ENCODE measurements around the gene SCTR. TPM values are rescaled to one million over a fixed set of nuclear protein-coding genes. Genes with fewer than 3 reads are reported as not detected.

The SCTR gene
- total RNA-seq, 1 experiment from 2014 or later = not detected

DNA sequence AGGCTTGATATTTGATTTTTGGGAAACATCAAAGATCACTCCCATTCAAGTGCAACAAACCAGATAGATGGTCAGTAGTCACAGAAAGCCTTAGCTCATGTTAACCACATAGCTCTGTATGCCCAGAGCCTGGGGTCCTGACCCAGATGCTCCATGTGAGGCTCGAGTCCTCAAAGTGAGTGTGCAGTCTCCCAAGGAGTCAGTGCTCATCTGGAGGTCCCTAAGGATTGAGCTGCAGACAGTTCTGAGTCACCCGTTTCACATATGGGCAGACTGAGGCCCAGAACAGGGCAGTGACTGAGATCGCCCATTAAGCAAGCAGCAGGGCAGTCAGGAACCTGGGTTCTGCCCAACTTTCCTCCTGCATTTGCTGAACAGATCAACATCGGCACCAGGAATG is 83.4 kb downstream of the SCTR start:
- DNase-seq (ENCODE audit: low read depth, low spot score) = no peak
- in situ Hi-C loops (cut with HindIII; ENCODE audit: low pct_unique_long_range_greater_than_20kb, low sequenced_read_pairs) = no loop called here

GRCh38 chr2:119440501-119440870 is 83.8 kb downstream of the SCTR start:
- DNase-seq (ENCODE audit: low read depth, low spot score) = no peak
- in situ Hi-C loops (cut with HindIII; ENCODE audit: low pct_unique_long_range_greater_than_20kb, low sequenced_read_pairs) = no loop called here

DNA sequence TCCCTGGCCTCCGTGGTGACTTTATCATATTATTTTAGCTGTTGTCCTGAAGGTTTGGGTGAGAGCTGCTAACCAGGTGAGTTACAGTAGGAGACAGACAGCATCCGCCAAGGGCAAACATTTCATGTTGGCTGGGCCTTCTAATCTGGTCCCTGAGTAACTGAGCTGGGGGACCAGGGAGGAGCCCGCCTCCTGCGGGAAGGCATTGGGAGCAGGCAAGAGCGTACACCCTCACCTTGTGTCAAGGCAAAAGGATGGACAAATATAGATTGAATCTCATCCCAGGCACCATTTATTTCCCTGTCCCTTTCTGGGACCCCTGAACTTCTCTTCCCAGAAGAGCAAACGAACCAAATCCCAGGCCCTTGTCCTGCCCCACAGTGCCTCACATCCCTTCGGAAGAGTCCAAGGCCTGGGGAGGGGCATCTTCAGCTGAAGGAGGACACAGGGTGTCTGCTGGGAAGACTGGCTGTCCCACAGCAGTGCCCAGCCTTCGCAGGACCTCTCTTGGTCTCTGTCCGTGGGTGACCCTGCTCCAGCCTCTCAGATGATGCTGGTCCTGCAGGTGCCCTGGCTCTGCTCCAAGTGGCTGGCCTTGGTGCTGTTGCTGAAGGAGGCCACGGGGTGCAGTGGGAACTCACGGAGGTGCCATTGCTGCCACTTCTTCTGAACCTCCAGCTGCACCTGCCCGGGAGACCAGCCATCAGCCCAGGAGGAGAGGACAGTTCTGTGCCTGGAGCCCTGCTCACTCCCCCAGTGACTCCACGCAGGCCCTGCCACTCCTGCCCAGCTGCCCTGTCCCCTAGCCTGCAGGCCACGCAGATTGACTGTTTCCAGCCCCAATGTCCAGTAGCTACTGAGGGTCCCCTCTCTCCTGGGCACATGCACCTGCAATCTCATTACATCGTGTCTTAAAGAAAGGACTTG is 84.4 kb downstream of the SCTR start:
- in situ Hi-C loops (cut with HindIII; ENCODE audit: low pct_unique_long_range_greater_than_20kb, low sequenced_read_pairs) = no loop called here
- no peak for DNase-seq (ENCODE audit: low read depth, low spot score)

GRCh38 chr2:119438726-119439284 is 85.5 kb downstream of the SCTR start:
- in situ Hi-C loops (cut with HindIII; ENCODE audit: low pct_unique_long_range_greater_than_20kb, low sequenced_read_pairs) = no loop called here
- no peak for DNase-seq (ENCODE audit: low read depth, low spot score)

GRCh38 chr2:119438128-119438656 is 86.1 kb downstream of the SCTR start:
- no peak for DNase-seq (ENCODE audit: low read depth, low spot score)
- in situ Hi-C loops (cut with HindIII; ENCODE audit: low pct_unique_long_range_greater_than_20kb, low sequenced_read_pairs) = no loop called here

GRCh38 chr2:119436993-119437772 is 87.1 kb downstream of the SCTR start:
- no peak for DNase-seq (ENCODE audit: low read depth, low spot score)
- in situ Hi-C loops (cut with HindIII; ENCODE audit: low pct_unique_long_range_greater_than_20kb, low sequenced_read_pairs) = no loop called here

GRCh38 chr2:119435953-119436297 is 88.4 kb downstream of the SCTR start:
- DNase-seq (ENCODE audit: low read depth, low spot score) = no peak
- in situ Hi-C loops (cut with HindIII; ENCODE audit: low pct_unique_long_range_greater_than_20kb, low sequenced_read_pairs) = no loop called here

GRCh38 chr2:119435081-119435952 is 89.0 kb downstream of the SCTR start:
- in situ Hi-C loops (cut with HindIII; ENCODE audit: low pct_unique_long_range_greater_than_20kb, low sequenced_read_pairs) = no loop called here
- DNase-seq (ENCODE audit: low read depth, low spot score) = no peak

DNA sequence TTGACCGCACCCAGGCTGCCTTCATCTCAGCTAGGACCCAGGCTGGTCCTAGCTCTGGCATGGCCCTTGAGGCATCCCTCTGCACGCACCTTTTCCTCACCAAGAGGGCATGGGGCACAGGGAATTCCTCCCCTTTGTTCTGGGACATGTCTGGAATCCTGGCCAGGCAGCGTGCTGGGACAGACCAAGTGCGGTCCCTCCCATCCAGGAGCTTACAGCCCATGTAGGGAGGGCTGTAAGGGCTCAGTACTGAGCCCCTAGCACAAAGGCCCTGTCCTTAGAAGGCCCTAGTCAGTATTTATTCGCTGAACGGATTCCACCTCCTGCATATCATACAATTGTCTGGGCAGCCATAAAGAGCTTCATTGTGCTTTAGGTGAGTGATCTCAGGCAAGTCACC is 89.6 kb downstream of the SCTR start:
- no peak for DNase-seq (ENCODE audit: low read depth, low spot score)
- in situ Hi-C loops (cut with HindIII; ENCODE audit: low pct_unique_long_range_greater_than_20kb, low sequenced_read_pairs) = no loop called here

GRCh38 chr2:119433636-119434327 is 90.5 kb downstream of the SCTR start:
- no peak for DNase-seq (ENCODE audit: low read depth, low spot score)
- in situ Hi-C loops (cut with HindIII; ENCODE audit: low pct_unique_long_range_greater_than_20kb, low sequenced_read_pairs) = no loop called here

- DNase-seq (ENCODE audit: low read depth, low spot score) = no peak
- in situ Hi-C loops (cut with HindIII; ENCODE audit: low pct_unique_long_range_greater_than_20kb, low sequenced_read_pairs) = no loop called here
These were observed 91.3 kb downstream of the SCTR start for GRCh38 chr2:119432851-119433522.

- in situ Hi-C loops (cut with HindIII; ENCODE audit: low pct_unique_long_range_greater_than_20kb, low sequenced_read_pairs) = no loop called here
These were observed 92.1 kb downstream of the SCTR start for GRCh38 chr2:119431976-119432850.

DNA sequence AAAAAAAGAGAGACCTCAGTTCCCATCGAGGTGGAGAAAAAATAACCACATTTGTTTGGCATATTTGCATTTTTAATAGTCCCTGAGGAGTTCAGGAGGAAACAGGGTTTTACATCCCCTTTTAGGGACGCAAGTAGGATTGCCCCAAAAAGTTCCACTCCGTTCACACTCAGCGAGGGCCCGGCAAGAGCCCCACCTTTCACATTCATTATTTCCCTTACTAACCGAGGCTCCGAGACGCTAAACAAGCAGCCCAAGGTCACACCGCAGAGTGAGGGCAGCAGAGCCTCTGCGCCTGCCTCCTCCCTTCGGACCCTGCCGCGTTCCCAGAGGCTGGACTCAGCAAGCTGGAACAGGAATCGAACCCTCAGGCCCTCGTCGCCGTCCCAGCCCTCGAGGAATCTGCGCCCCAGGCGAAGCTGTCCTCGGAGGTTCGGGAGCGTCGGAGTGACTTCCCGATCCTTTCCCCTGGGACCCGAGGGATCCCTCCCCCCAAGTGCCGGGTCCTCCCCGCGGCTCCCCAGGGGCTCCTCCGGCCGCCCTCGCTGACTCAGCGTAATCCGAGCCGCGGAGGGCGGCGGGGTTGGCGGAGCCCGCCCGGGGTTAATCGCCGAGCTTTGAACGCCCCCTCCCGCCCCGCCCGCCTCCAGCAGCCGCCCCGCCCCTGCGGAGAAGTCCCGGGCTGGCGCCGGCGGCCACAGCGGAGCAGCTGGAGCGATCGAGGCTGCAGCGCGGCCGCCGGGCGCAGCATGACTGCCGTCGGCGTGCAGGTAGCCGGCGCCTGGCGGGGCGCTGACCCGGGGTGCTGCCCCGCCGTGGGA is 92.9 kb downstream of the SCTR start, which contains the start of gene TMEM37:
Gene TMEM37, plus strand, starts transcription at position 700 of the 821 bp plus-strand sequence. Its CDS starts 50 bp downstream, at position 750.
- in situ Hi-C loops (cut with HindIII; ENCODE audit: low pct_unique_long_range_greater_than_20kb, low sequenced_read_pairs) = no loop called here
- DNase-seq (ENCODE audit: low read depth, low spot score) = no peak

More at GRCh38 chr2:119431976-119432850, 92.1 kb downstream of the SCTR start:
- no peak for DNase-seq (ENCODE audit: low read depth, low spot score)

- in situ Hi-C loops (cut with HindIII; ENCODE audit: low pct_unique_long_range_greater_than_20kb, low sequenced_read_pairs) = no loop called here
- DNase-seq (ENCODE audit: low read depth, low spot score) = no peak
These were observed 94.2 kb downstream of the SCTR start for GRCh38 chr2:119430023-119430498.
